GM19324 (cell line): ENCODE results near the gene QKI.
"Not testable (repeated sequence)": the region's sequence is repeated elsewhere in the genome, so short reads cannot be mapped to it uniquely, and the experiment has no call there.

Experiments
- ATAC-seq: cut with Tn5 transposase; IDR thresholded peaks from one replicate; pipeline ENCODE4 v1.9.1; 2021; ENCODE audit warnings: mild to moderate bottlenecking, moderate library complexity; ENCODE audit not compliant: unreplicated experiment, low FRiP score

Gene QKI

GRCh38 chr6:163437466-163437865 lies 22.9 kb downstream of the QKI start:
- no peak for ATAC-seq

GRCh38 chr6:163438298-163438939 lies 23.9 kb downstream of the QKI start:
- no peak for ATAC-seq

- no peak for ATAC-seq
Measured at GRCh38 chr6:163438940-163439335, 24.4 kb downstream of the QKI start.

- ATAC-seq = not testable (repeated sequence)
Measured at GRCh38 chr6:163439390-163439789, 24.9 kb downstream of the QKI start.

- ATAC-seq = no peak
Measured at GRCh38 chr6:163439997-163440396, 25.5 kb downstream of the QKI start.

GRCh38 chr6:163442336-163442735 lies 27.8 kb downstream of the QKI start:
- ATAC-seq = no peak

GRCh38 chr6:163444077-163444476 lies 29.6 kb downstream of the QKI start:
- ATAC-seq = no peak

GRCh38 chr6:163446549-163446948 lies 32.0 kb downstream of the QKI start:
- ATAC-seq = no peak

GRCh38 chr6:163449076-163449475 lies 34.6 kb downstream of the QKI start:
- no peak for ATAC-seq

GRCh38 chr6:163454425-163454824 lies 39.9 kb downstream of the QKI start:
- no peak for ATAC-seq

- no peak for ATAC-seq
Measured at GRCh38 chr6:163455552-163455951, 41.0 kb downstream of the QKI start.

GRCh38 chr6:163457637-163458561 lies 43.4 kb downstream of the QKI start:
- peak; percentile 53 for ATAC-seq

GRCh38 chr6:163459007-163459406 lies 44.5 kb downstream of the QKI start:
- ATAC-seq = no peak

GRCh38 chr6:163459536-163459935 lies 45.0 kb downstream of the QKI start:
- ATAC-seq = no peak

- ATAC-seq = peak; percentile 79
Measured at GRCh38 chr6:163460307-163460782, 45.8 kb downstream of the QKI start.

- no peak for ATAC-seq
Measured at GRCh38 chr6:163461696-163462095, 47.2 kb downstream of the QKI start.

GRCh38 chr6:163463180-163463579 lies 48.7 kb downstream of the QKI start:
- ATAC-seq = no peak

- no peak for ATAC-seq
Measured at GRCh38 chr6:163463795-163464194, 49.3 kb downstream of the QKI start.

- ATAC-seq = no peak
Measured at GRCh38 chr6:163466839-163467390, 52.4 kb downstream of the QKI start.

- no peak for ATAC-seq
Measured at GRCh38 chr6:163468738-163469137, 54.2 kb downstream of the QKI start.

- no peak for ATAC-seq
Measured at GRCh38 chr6:163469459-163469985, 55.0 kb downstream of the QKI start.
